CD4-positive, alpha-beta T cell treated with Interferon alpha-2 for 1 hour (primary cell): ENCODE results near the gene EPB41L2.
"Not testable (repeated sequence)": the region's sequence is repeated elsewhere in the genome, so short reads cannot be mapped to it uniquely, and the experiment has no call there.

Experiments used
- DNase-seq, 2 donors: peaks; one replicate each; pipeline ENCODE4 v3.0.0-alpha.2; 2020 to 2022

EPB41L2 gene

GRCh38 chr6:130829333-130829910 lies 233.6 kb downstream of the EPB41L2 start:
- DNase-seq = no peak

GRCh38 chr6:130827247-130828149 lies 235.5 kb downstream of the EPB41L2 start, which contains the start of gene SMLR1:
Gene SMLR1, plus strand, starts transcription at chr6:130827406. Its CDS starts 8 bp downstream, at chr6:130827414.
- DNase-seq = no peak

DNA sequence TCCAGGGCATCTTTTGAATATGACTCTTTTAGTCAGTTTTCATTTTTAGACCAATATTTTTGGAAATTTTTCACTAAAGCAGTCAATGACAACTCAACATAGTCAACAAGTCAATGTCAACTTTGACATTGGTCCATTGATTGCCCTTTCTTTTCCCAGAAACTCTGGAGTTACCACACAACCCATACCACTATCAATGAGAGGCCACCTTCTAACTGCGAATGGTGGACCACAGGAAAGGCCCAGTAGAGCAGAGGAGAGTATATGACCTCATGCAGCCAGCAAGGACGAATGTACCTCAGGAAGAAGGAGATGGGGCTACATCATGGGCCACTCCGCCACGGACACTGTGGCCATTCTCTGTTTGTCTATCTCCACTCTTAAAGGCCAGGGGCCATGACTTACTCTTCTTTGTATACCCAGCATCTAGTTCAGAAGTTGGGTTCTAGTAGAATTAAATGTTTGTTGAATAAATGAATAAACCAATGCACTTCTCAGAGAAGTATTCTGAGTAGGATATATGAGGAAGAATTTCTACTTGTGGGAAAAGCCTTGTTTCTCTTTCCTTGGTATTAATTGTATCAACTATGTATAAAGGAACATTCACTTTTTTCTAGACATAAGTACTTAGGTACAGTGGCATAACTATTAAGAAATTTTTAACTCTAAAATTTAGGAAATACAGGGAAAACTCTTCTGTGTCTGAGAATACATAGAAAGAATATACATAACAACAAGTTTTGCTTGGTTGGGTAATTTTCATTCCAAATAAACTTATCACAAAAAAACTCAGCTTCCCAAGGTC lies 236.4 kb downstream of the EPB41L2 start:
- DNase-seq = no peak

DNA sequence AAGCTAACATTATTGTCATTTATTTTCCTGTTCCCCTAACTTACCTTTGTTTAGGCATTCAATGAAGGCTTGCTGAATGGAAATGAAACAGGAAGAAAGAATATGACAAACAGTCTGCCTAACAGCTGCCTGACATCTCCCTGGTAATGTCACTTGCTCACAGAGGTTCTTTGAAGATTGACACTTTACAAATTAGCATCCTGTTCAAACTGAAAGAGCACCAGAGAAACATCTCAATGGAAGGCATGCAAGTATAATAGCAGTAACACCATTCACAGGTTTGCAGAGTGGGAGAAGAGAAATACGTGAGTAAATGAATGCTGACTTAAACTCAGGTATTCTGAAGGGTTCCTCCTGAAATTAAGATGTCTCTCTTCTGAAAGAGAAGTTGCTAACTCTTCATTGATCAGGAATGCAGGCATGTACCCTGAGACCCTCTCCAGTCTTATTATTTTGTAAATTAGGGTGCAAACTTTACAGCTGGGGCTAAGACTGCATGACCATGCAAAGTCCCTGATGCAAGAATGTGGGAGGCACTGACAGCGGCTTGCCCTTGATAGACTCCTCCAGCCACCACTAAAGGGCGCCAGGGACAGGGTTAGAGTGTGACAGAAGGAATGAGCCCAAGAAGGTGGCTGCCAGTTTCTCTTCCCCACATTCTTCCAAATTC lies 237.1 kb downstream of the EPB41L2 start:
- DNase-seq = no peak

- no peak for DNase-seq
Observed at GRCh38 chr6:130824978-130825694, 237.9 kb downstream of the EPB41L2 start.

DNA sequence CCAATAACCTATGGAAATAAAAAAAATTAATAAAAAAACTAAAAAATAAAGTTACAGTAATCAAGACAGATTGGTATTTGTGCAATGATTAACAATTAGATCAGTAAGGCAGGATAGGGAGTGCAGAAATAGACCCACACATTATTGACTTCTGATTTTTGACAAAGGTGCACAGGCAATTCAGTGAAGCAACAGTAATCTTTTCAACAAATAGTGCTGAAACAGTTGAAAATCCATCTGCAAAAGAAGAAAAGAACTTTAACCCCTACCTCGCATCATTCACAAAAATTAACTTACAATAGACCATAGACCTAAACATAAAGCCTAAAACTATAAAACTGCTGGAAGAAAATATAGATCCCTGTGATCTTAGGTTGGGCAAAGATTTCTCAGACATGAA lies 240.3 kb downstream of the EPB41L2 start:
- DNase-seq = no peak

- DNase-seq = no peak
Observed at GRCh38 chr6:130815200-130816071, 247.6 kb downstream of the EPB41L2 start.

- no peak for DNase-seq
Observed at GRCh38 chr6:130814506-130814905, 248.5 kb downstream of the EPB41L2 start.

GRCh38 chr6:130811932-130812331 lies 251.1 kb downstream of the EPB41L2 start:
- DNase-seq = no peak

GRCh38 chr6:130810307-130811030 lies 252.6 kb downstream of the EPB41L2 start:
- no peak for DNase-seq

DNA sequence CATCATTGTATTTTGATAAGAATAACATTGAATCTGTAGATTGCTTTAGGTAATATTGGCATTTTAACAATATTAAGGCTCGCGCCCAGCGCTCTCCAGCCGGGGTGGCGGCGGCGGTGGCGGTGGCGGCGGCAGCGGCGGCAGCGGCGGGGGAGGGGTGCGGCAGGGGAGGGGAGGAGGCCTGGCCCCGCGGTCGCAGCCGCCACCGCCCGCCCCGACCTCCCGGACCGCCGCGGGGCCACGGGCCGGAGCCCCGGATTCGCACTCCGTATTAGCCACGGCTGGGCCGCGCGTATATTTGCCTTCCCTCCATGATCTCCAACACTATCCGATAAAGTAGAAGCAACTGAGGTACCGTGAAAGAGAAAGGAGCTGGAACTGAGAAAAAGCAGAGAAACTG lies 261.7 kb downstream of the EPB41L2 start:
- DNase-seq = not testable (repeated sequence)

DNA sequence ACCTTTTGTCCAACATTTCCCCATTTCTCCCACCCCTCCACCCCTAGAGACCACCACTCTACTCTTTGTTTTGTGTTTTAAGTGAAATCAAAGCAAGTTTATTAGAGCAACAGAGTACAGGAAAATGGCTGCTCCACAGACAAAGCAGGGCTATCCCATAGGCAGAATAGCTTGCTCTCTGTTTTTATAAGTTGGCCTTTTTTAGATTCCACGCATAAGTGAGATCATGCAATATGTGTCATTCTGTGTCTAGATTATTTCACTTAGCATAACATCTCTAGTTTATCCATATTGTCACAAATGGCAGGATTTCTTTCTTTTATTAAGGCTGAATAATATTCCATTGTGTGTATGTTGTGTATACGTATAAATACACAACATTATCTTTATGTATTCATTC lies 266.0 kb downstream of the EPB41L2 start:
- no peak for DNase-seq

DNA sequence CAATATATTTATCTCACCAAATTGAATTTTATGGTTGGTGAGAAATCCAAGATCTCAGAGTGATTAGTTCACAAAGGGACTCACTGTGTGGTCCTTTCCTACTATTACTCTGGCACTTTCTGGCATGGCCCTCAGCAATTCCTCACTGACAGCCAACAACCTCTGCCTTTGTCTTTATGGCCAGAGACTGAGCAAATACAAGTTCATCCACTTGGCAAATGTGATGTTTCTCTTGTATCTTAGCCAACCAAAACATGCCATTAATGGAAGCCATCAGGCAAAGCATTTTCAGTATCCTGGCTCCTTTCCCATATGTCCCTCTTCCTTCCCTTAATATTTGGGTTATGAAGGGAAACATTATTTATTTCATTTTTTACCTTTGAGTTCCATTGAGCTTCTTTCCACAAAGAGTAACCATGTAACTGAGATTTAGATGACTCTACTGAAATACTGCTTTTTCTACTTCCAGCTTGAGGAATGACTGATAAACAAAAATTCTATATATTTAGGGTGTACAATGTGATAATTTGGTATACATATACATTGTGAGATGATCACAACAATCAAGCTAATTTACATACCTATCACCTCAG lies 266.6 kb downstream of the EPB41L2 start:
- no peak for DNase-seq

DNA sequence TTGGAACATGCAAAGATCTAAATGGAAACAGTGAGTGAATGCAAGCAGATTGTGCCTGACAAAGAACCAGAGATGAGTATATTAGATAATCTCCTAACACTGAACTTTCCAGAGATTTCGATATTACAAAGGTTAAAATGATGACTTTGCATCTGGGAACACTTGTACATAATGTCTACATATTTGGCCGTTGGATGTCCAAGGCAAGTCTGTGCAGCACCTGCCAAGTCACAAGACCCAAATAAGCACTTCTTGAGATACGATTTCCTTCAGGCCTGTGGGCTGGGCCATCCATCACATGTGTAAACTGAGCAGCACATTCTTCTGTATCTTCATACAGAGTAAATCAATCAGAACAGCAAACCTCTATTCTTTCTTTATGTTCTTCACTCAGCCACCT lies 268.3 kb downstream of the EPB41L2 start:
- no peak for DNase-seq

DNA sequence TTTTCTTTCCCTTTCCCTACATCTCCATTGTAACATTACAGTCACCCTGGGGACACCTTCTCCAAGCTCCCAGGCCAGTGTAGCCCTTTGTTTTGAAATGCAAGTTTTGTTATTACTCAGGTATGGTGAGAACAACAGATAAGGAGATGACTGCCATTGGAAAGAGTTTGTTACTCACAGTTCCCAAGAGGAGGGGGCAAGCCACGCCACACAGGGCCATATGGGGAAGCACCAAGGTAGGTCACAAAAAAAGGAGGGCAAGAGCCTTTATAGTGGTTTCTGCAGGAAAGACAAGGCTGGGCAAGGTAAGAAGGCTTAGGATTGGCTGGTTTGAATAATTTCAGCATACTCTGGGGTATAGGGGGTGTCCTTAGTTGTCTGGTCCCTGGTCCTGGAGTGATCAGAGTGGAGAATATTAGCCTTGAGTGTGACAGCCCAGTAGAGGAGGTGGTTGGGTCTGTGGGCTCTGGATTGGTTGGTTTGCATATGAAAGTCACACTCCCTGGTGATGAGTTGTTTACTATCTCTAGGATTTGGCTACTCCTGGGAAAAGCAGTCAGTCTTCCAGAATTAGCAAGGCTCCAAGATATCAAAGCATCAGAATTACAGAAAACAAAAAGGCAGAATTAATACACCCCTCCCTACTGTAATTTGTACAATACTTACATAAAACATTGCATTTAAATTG lies 268.9 kb downstream of the EPB41L2 start:
- DNase-seq = no peak
